ENCODE measurements around the gene TEKT4.

TEKT4 gene

GRCh38 chr2:94879314-94879981, 8.2 kb downstream of the TEKT4 start:
- no peak for TF ChIP-seq POLR2AphosphoS5 (IDR thresholded peaks at IDR 0.05; ENCODE audit: low read depth, low read length)
- TF ChIP-seq TAF1 (IDR thresholded peaks at IDR 0.05; ENCODE audit: borderline replicate concordance, insufficient read depth, low read length): no peak
- no peak for TF ChIP-seq SIN3A (IDR thresholded peaks at IDR 0.05; ENCODE audit: borderline replicate concordance, insufficient read depth, low read length)
- TF ChIP-seq FOXP2 (optimal IDR thresholded peaks at IDR 0.05; ENCODE audit: borderline replicate concordance, extremely low read depth, extremely low read length, insufficient read depth): no peak

GRCh38 chr2:94879982-94880377, 8.8 kb downstream of the TEKT4 start:
- no peak for TF ChIP-seq SIN3A (IDR thresholded peaks at IDR 0.05; ENCODE audit: borderline replicate concordance, insufficient read depth, low read length)
- TF ChIP-seq TAF1 (IDR thresholded peaks at IDR 0.05; ENCODE audit: borderline replicate concordance, insufficient read depth, low read length): no peak
- no peak for TF ChIP-seq FOXP2 (optimal IDR thresholded peaks at IDR 0.05; ENCODE audit: borderline replicate concordance, extremely low read depth, extremely low read length, insufficient read depth)
- TF ChIP-seq REST (IDR thresholded peaks at IDR 0.05; ENCODE audit: insufficient read depth in 1 of 2, low read depth in 2 of 2, low read length in 2 of 2): no peak
- no peak for TF ChIP-seq POLR2AphosphoS5 (IDR thresholded peaks at IDR 0.05; ENCODE audit: low read depth, low read length)

GRCh38 chr2:94880507-94880906, 9.3 kb downstream of the TEKT4 start:
- TF ChIP-seq POLR2AphosphoS5 (IDR thresholded peaks at IDR 0.05; ENCODE audit: low read depth, low read length) (no peak), REST (IDR thresholded peaks at IDR 0.05; ENCODE audit: insufficient read depth in 1 of 2, low read depth in 2 of 2, low read length in 2 of 2) (no peak), TAF1 (IDR thresholded peaks at IDR 0.05; ENCODE audit: borderline replicate concordance, insufficient read depth, low read length) (no peak), FOXP2 (optimal IDR thresholded peaks at IDR 0.05; ENCODE audit: borderline replicate concordance, extremely low read depth, extremely low read length, insufficient read depth) (no peak), SIN3A (IDR thresholded peaks at IDR 0.05; ENCODE audit: borderline replicate concordance, insufficient read depth, low read length) (no peak)

GRCh38 chr2:94881070-94881469, 9.8 kb downstream of the TEKT4 start:
- TF ChIP-seq FOXP2 (optimal IDR thresholded peaks at IDR 0.05; ENCODE audit: borderline replicate concordance, extremely low read depth, extremely low read length, insufficient read depth): no peak
- TF ChIP-seq TAF1 (IDR thresholded peaks at IDR 0.05; ENCODE audit: borderline replicate concordance, insufficient read depth, low read length): no peak
- TF ChIP-seq REST (IDR thresholded peaks at IDR 0.05; ENCODE audit: insufficient read depth in 1 of 2, low read depth in 2 of 2, low read length in 2 of 2): no peak
- no peak for TF ChIP-seq POLR2AphosphoS5 (IDR thresholded peaks at IDR 0.05; ENCODE audit: low read depth, low read length)
- no peak for TF ChIP-seq SIN3A (IDR thresholded peaks at IDR 0.05; ENCODE audit: borderline replicate concordance, insufficient read depth, low read length)

GRCh38 chr2:94890234-94890633, 19.0 kb downstream of the TEKT4 start:
- TF ChIP-seq POLR2AphosphoS5 (IDR thresholded peaks at IDR 0.05; ENCODE audit: low read depth, low read length): no peak
- TF ChIP-seq REST (IDR thresholded peaks at IDR 0.05; ENCODE audit: insufficient read depth in 1 of 2, low read depth in 2 of 2, low read length in 2 of 2): no peak
- TF ChIP-seq SIN3A (IDR thresholded peaks at IDR 0.05; ENCODE audit: borderline replicate concordance, insufficient read depth, low read length): no peak
- no peak for TF ChIP-seq TAF1 (IDR thresholded peaks at IDR 0.05; ENCODE audit: borderline replicate concordance, insufficient read depth, low read length)
- no peak for TF ChIP-seq FOXP2 (optimal IDR thresholded peaks at IDR 0.05; ENCODE audit: borderline replicate concordance, extremely low read depth, extremely low read length, insufficient read depth)

Data from PFSK-1 (cell line).